Measurements from ENCODE around the gene BET1L.
"Not testable (repeated sequence)": the region's sequence is repeated elsewhere in the genome, so short reads cannot be mapped to it uniquely, and the experiment has no call there.

Gene BET1L

DNA sequence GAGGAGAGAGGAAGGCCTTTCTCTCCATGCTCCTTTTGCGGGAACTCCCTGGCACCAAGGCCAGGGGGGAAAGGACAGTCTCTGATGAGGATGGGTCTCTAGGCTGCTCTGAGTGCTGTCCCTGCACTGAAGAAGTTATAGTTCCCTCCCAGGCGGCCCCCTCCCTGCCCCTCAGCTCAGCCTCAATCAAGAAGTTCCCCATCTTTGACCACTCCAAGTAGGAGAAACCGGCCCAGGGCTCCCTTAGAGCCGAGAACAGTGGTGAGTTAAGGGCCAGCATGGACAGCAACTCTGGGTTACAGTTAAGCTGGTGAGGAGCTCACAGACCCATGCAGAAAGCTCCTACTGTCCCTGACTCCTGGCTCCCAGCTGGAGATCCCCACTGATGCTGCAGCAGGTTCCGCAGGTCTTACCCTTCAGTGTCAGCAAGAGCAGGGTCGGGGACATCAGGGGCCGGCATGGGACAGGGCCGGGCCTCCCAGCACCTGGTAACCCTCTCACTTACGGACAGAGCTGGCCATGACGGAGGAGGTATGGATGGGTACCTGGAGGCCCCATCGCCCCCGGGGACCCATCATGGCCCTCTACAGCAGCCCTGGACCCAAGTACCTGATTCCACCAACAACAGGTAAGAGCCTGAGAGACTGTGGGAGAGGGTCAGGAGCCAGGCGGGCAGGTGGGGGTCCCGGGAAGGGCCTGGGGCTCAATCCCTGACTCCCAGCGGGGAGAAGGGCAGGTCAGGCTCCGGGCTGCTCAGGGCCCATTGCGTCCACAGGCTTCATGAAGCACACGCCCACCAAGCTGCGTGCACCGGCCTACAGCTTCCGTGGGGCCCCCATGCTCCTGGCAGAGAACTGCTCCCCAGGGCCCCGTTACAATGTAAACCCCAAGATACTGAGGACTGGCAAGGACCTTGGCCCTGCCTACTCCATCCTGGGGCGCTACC lies 10.1 kb downstream of the BET1L start:
- no peak for DNase-seq (ENCODE audit: low read depth in 3 of 3)

DNA sequence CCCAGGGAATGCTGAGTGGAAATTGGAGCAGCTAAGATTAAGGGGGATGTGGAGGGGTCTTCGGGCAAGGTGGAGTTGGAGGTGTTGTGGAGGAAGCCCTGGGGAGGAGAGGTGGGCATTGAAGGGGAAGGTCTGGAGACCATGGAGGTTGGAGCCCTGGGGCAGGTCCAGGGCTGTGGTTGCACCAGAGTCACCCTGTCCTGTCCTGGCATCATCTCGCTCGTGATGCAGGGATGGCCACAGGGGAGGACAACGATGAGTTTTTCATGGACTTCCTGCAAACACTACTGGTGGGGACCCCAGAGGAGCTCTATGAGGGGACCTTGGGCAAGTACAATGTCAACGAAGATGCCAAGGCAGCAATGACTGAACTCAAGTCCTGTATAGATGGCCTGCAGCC lies 13.7 kb downstream of the BET1L start:
- not testable (repeated sequence) for DNase-seq (ENCODE audit: low read depth in 3 of 3)

DNA sequence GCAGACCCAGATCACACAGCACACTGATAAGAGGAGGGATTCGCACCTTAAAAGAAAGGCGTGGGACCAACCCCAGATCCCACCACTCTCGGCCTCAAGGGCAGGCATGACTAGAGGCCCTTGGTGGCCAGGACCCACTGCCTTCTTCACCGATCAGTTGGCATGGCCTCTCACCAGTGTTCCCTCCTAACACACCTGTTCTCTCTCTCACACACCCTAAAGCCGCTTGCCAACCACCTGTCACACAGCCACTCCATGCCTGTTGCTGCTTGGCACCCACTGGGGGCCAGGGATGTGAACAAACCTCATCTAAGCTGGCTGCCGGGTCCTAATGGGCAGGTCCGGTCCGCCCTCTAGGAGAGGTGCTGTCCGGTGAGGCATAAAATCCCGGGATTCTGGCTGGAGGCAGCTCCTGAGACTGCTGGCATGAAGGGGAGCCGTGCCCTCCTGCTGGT lies 14.5 kb downstream of the BET1L start, which contains the start of gene SCGB1C1:
TSS of gene SCGB1C1 (plus strand) at position 405 of the 455 bp plus-strand sequence. CDS start at position 427, 22 bp downstream.
- DNase-seq (ENCODE audit: low read depth in 3 of 3), result not testable (repeated sequence)

DNA sequence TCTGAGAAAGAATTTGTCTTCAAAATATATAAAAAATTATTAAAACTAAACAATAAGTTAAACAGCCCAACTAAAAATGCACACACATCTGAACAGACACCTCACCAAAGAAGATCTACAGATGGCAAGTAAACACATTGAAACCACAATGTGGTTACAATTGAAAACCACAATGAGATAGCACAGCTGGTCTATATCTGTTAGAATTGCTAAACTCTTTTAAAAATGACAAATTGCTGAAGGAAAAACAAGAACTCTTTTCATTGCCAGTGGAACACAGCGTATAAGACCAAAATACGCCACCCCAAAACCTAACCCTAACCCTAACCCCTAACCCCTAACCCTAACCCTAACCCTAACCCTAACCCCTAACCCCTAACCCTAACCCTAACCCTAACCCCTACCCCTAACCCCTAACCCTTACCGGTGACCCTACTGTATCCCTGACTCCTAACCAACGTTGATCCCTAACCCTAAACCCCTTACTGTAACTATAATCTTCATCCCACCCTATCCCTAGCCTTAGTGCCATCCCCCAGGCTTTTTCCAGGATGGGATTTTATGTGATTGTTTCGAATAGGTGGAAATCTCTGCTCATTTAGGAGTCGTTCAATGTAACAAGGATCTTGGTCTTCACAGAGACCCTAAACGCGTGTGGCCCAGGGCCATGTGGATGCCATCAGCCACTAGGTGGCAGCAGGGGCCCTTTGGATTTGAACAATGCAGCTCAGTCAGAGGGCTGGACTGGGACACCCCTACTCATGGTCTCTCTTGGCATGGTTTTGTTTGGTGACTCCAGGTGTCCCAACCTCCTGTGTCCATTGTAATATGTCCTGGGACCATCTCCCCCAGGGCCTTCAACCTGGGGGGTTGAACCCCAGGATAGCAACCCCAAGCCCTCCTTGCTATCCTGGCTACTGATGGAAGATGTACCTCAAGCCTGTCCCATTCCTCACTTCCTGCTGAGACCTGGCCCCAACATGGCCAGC lies 15.4 kb downstream of the BET1L start:
- not testable (repeated sequence) for DNase-seq (ENCODE audit: low read depth in 3 of 3)

DNA sequence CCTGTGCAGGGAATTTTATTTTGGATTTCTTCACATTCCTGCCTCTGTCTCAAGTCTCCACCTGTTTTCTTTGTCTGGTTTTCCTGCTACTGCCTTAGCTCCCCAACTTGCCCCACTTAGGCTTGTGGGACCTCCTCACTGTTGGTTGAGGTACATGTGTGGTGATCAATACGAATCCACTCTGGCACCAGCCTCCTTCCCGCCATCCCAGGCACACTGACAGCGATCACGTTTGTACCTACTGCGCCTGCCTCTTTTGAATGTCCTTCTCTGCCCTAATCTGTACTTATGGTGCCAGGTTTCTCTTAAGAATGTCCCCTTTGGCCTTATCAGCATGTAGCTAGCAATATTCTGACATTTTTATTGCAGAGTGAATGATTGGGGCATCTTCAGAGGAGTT lies 16.7 kb downstream of the BET1L start:
- not testable (repeated sequence) for DNase-seq (ENCODE audit: low read depth in 3 of 3)

DNA sequence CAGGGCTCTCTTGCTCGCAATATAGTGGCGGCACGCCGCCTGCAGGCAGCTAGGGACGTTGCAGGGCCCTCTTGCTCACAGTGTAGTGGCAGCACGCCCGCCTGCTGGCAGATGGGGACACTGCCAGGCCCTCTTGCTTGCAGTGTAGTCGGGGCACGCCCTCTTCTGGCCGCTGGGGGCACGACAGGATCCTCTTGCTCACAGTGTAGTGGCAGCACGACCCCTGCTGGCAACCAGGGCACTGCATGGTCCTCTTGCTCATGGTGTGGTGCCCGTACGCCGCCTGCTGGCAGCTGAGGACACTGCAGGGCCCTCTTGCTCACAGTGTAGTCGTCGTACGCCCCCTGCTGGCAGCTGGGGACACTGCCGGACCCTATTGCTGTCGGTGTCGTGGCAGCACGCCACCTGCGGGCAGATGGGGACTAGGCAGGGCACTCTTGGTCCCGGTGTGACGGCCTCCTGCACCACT lies 17.3 kb downstream of the BET1L start:
- DNase-seq (ENCODE audit: low read depth in 3 of 3), result not testable (repeated sequence)

DNA sequence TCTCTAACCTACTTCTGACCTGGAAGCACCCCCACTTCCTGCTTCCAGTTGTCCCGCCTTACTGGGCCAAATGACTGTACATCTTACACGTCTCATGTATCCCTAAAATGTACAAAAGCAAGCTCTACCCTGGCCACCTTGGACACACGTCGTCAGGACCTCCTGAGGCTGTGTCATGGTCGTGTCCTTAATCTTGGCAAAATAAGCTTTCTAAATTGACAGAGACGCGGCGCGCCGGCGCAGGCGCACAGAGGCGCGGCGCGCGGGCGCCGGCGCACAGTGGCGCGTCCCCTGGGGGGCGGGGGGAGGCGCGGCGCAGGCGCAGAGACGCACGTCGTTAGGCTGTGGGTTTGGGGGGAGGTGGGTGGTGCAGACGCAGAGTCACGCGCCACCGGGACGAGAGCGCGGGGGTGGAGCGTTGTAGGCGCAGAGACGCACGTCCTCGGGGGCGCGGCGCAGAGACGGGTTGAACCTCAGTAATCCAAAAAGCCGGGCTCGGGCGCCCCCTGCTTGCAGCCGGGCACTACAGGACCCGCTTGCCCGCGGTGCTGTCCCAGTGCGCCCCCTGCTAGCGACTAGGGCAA lies 17.9 kb downstream of the BET1L start:
- DNase-seq (ENCODE audit: low read depth in 3 of 3), result not testable (repeated sequence)

DNA sequence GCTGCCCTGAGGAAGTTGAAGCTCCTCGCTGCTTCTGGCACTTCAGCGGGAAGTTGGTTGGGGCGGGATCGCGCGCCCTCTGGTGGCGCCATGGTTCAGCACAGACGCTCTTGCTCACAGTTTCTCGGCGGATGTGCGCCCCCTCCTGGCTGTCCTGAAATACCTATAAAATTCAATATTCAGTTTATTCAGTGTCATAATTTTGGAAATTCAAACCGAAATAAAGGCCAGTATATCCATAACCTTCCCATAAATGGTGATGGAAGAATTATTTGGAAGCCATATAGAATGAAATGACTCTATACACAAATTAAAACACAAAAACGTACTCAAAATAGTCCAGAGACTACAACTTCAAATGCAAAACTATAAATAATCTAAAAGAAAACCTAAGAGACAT lies 27.0 kb downstream of the BET1L start:
- not testable (repeated sequence) for DNase-seq (ENCODE audit: low read depth in 3 of 3)
